ENCODE measurements around the gene FAAP20.

DNA sequence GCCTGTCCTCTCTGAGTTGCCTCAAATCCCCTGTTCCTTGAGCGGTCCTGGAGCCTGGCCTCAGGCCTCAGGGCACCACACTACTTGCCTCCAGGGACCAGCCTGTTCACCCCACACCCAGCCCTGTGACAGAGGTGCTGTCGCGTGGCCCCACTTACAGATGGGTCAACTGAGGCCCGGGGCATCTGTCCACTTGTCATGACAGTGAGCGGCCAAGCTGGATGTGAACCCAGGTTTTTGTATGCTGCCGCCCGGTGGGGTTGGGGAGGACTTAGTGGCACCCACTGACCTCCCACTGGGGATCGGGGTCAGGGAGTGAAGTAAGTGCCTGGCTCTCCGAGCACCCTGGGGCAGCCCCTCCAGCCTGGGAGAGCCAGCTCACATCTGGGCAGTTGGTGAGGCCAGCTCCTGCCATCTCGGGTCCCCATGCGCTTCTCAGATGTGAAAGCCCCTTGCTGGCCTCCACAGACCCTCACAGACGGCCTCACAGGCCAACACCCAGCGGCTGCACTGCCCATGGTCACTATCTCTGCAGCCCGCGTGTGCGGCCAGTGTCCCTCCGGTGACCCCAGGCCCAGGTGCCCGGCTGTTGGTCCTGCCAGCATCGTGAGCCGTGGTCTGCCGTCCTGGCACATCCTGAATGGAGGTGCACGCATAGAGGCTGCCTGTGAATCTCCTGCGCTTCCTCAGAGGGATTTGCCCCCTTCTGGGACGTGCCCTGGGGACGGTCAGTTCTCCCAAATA is 9.3 kb upstream of the FAAP20 start:
- TF ChIP-seq, protein P1, sequence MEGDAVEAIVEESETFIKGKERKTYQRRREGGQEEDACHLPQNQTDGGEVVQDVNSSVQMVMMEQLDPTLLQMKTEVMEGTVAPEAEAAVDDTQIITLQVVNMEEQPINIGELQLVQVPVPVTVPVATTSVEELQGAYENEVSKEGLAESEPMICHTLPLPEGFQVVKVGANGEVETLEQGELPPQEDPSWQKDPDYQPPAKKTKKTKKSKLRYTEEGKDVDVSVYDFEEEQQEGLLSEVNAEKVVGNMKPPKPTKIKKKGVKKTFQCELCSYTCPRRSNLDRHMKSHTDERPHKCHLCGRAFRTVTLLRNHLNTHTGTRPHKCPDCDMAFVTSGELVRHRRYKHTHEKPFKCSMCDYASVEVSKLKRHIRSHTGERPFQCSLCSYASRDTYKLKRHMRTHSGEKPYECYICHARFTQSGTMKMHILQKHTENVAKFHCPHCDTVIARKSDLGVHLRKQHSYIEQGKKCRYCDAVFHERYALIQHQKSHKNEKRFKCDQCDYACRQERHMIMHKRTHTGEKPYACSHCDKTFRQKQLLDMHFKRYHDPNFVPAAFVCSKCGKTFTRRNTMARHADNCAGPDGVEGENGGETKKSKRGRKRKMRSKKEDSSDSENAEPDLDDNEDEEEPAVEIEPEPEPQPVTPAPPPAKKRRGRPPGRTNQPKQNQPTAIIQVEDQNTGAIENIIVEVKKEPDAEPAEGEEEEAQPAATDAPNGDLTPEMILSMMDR (conservative IDR thresholded peaks at IDR 0.05): no peak
- TF ChIP-seq ZFX (IDR thresholded peaks at IDR 0.05): no peak
